ENCODE data around the gene MAPK1.
"Not testable (repeated sequence)": the region's sequence is repeated elsewhere in the genome, so short reads cannot be mapped to it uniquely, and the experiment has no call there.

GRCh38 chr22:21848057-21848456 is 19.4 kb downstream of the MAPK1 start:
- TF ChIP-seq, protein P1, sequence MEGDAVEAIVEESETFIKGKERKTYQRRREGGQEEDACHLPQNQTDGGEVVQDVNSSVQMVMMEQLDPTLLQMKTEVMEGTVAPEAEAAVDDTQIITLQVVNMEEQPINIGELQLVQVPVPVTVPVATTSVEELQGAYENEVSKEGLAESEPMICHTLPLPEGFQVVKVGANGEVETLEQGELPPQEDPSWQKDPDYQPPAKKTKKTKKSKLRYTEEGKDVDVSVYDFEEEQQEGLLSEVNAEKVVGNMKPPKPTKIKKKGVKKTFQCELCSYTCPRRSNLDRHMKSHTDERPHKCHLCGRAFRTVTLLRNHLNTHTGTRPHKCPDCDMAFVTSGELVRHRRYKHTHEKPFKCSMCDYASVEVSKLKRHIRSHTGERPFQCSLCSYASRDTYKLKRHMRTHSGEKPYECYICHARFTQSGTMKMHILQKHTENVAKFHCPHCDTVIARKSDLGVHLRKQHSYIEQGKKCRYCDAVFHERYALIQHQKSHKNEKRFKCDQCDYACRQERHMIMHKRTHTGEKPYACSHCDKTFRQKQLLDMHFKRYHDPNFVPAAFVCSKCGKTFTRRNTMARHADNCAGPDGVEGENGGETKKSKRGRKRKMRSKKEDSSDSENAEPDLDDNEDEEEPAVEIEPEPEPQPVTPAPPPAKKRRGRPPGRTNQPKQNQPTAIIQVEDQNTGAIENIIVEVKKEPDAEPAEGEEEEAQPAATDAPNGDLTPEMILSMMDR (IDR thresholded peaks at IDR 0.05; ENCODE audit: low read depth, low read length, poor library complexity, severe bottlenecking) = not testable (repeated sequence)
- TF ChIP-seq EZH2phosphoT487 (IDR thresholded peaks at IDR 0.05; ENCODE audit: borderline replicate concordance, low read length) = not testable (repeated sequence)

All from DOHH2 (cell line).